DOHH2 (cell line): ENCODE measurements around the gene DENND1B.

Source experiments
- H3F3A ChIP-seq: fragments of 200-600 bp; sonication (generic), shearing (Covaris generic); 2 replicates; pipeline ENCODE4 v1.6.0; 2016; ENCODE audit warnings: antibody characterized with exemption, mild to moderate bottlenecking; ENCODE audit not compliant: control insufficient read depth, insufficient read depth
- H3K27ac ChIP-seq: fragments of 200-600 bp; sonication (generic); 2 replicates; pipeline ENCODE4 v1.5.1; 2014; ENCODE audit warnings: low read depth, mild to moderate bottlenecking, low read length, moderate library complexity
- H3K27me3 ChIP-seq: fragments of 200-600 bp; sonication (generic); 2 replicates; pipeline ENCODE4 v1.6.1; 2014; ENCODE audit warnings: mild to moderate bottlenecking, low read length, mixed read lengths; ENCODE audit not compliant: control insufficient read depth
- H3K36me3 ChIP-seq: fragments of 200-600 bp; sonication (generic); 2 replicates; pipeline ENCODE4 v1.6.1; 2014; ENCODE audit warnings: mild to moderate bottlenecking, low read length, moderate library complexity, mixed read lengths; ENCODE audit not compliant: control insufficient read depth
- H3K4me1 ChIP-seq: fragments of 200-600 bp; sonication (generic); 2 replicates; pipeline ENCODE4 v1.6.1; 2014; ENCODE audit warnings: mild to moderate bottlenecking, low read length, mixed read lengths; ENCODE audit not compliant: control insufficient read depth
- H3K4me2 ChIP-seq: fragments of 200-600 bp; sonication (generic); 2 replicates; pipeline ENCODE4 v1.6.0; 2014; ENCODE audit warnings: mild to moderate bottlenecking, low read length, moderate library complexity
- H3K4me3 ChIP-seq: fragments of 200-600 bp; sonication (generic); 2 replicates; pipeline ENCODE4 v1.5.1; 2014; ENCODE audit warnings: mild to moderate bottlenecking, low read length, mixed read lengths
- H3K79me2 ChIP-seq: fragments of 200-600 bp; sonication (generic); 2 replicates; pipeline ENCODE4 v1.6.1; 2014; ENCODE audit warnings: mild to moderate bottlenecking, low read length, mixed read lengths; ENCODE audit not compliant: control insufficient read depth
- H3K9me2 ChIP-seq: fragments of 200-600 bp; sonication (generic); replicated peaks from 2 replicates; pipeline ENCODE4 v1.6.1; 2014; ENCODE audit warnings: mild to moderate bottlenecking, low read length, mixed read lengths; ENCODE audit not compliant: control insufficient read depth
- H3K9me3 ChIP-seq: fragments of 200-600 bp; sonication (generic); 2 replicates; pipeline ENCODE4 v1.6.1; 2014; ENCODE audit warnings: antibody characterized with exemption, low read length, mixed read lengths; ENCODE audit not compliant: control insufficient read depth, insufficient read depth
- H4K20me1 ChIP-seq: fragments of 200-600 bp; sonication (generic); 2 replicates; pipeline ENCODE4 v1.6.0; 2014; ENCODE audit warnings: low read depth, mild to moderate bottlenecking, antibody characterized with exemption, low read length, moderate library complexity; ENCODE audit not compliant: control insufficient read depth, insufficient read depth
- CTCF ChIP-seq: fragments of 200-600 bp; sonication (generic); IDR thresholded peaks from one replicate; pipeline ENCODE4 v1.5.1; 2014; ENCODE audit warnings: antibody characterized with exemption, mild to moderate bottlenecking, low read depth, low read length; ENCODE audit not compliant: poor library complexity, severe bottlenecking
- EZH2phosphoT487 ChIP-seq: fragments of 200-600 bp; sonication (generic); IDR thresholded peaks from 2 replicates; pipeline ENCODE4 v1.6.1; 2017; ENCODE audit warnings: borderline replicate concordance, mild to moderate bottlenecking, antibody characterized with exemption, low read length, moderate library complexity, mixed read lengths

The DENND1B gene

GRCh38 chr1:197663162-197663953 is 111.9 kb downstream of the DENND1B start:
- no peaks in the 10 kb centered on the region for H3K9me3 ChIP-seq
- H3K4me3 ChIP-seq: no peak overlapping the region
- H4K20me1 ChIP-seq: no peaks in the 10 kb centered on the region
- H3K4me1 ChIP-seq: no peaks in the 10 kb centered on the region
- TF ChIP-seq EZH2phosphoT487: no peak
- TF ChIP-seq CTCF: no peak
- H3K79me2 ChIP-seq: no peaks in the 10 kb centered on the region
- H3K9me2 ChIP-seq: no peaks in the 10 kb centered on the region
- no peaks in the 10 kb centered on the region for H3F3A ChIP-seq
- no peak overlapping the region for H3K27ac ChIP-seq
- H3K27me3 ChIP-seq: no peaks in the 10 kb centered on the region
- no peak overlapping the region for H3K4me2 ChIP-seq
- H3K36me3 ChIP-seq: no peaks in the 10 kb centered on the region

DNA sequence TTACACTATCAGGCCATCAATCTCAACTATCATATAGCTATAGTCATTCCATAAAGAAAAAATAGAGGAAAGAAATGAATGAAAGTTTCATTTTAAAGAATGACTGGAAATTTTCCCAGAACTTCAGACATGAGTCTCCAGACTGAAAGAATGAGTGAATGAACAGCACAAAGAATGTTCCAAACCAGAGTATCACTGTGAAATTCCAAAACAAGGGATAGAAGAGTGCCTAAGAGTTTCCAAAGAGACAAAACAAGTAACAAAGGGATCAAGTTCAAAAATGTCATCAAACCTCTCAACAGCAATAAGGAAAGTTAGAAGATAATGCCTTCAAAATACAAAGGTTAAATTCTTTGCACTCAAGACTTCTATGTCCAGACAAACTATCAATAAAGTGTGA is 114.9 kb downstream of the DENND1B start:
- no peak for TF ChIP-seq EZH2phosphoT487
- no peak for TF ChIP-seq CTCF
- Histone ChIP-seq H3K79me2 (no peaks in the 10 kb centered on the region), H3K4me2 (no peak overlapping the region), H3K4me3 (no peak overlapping the region), H3F3A (no peaks in the 10 kb centered on the region), H3K27ac (no peak overlapping the region), H3K36me3 (0 out of 2 replicates have a peak, but pooled peaks cover 4% of the 10 kb centered on the region), H3K4me1 (no peaks in the 10 kb centered on the region), H3K9me3 (no peaks in the 10 kb centered on the region), H3K9me2 (no peaks in the 10 kb centered on the region), H3K27me3 (no peaks in the 10 kb centered on the region), H4K20me1 (no peaks in the 10 kb centered on the region)

- Histone ChIP-seq H3K79me2 (no peaks in the 10 kb centered on the region), H3K4me3 (no peak overlapping the region), H3K4me2 (no peak overlapping the region), H3K27me3 (no peaks in the 10 kb centered on the region), H3K27ac (no peak overlapping the region), H3K9me2 (no peaks in the 10 kb centered on the region), H4K20me1 (no peaks in the 10 kb centered on the region), H3K36me3 (0 out of 2 replicates have a peak, but pooled peaks cover 4% of the 10 kb centered on the region), H3K4me1 (no peaks in the 10 kb centered on the region), H3K9me3 (no peaks in the 10 kb centered on the region), H3F3A (no peaks in the 10 kb centered on the region)
- TF ChIP-seq EZH2phosphoT487: no peak
- TF ChIP-seq CTCF: no peak
These were observed 116.1 kb downstream of the DENND1B start for GRCh38 chr1:197659171-197659570.
